ENCODE data around the gene FAM20C.
"Not testable (repeated sequence)": the region's sequence is repeated elsewhere in the genome, so short reads cannot be mapped to it uniquely, and the experiment has no call there.

FAM20C gene

DNA sequence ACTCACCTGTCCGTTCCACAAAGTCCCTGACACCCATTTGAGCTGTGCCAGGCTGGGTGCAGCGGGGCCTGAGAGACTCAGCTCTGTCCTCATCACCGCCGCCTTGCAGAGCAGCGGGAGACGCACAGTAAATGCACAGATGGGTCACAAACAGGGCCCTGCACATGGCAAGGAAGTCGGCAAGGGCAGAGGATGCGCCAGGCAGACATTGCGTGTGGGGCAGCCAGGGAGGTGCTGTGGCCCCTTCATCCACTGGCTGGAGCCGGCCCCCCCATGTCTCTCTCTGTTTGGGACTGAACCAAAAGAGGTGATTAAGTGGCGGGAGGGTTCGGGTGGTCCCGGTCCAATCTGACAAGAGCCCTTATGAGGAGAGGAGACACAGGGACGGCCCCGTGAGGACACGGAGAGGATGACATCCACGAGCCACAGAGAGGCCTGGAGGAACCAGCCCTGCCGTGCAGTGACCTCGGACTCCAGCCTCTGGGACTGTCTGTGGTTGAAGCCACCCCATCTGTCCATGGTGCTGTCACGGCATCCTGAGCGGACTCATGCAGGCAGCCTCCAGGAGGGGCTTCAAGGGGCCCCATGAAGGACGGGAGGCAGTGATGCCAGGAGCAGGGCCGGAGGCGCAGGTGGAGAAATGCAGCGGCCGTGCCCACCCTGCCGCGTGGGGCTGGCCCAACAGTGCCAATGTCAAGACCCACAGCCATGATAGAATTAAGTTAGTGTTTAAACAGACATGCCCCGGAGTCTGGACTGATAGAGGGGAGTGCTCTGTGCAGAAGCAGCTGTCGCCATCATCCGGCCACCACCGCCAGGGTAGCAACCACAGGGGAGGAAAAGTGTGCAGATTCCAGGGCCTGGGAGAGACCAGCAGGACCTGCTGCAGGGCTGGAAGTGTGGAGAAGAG is 69.2 kb downstream of the FAM20C start:
- DNase-seq: no peak

GRCh38 chr7:262251-262572 is 69.8 kb downstream of the FAM20C start:
- DNase-seq: no peak

- not testable (repeated sequence) for DNase-seq
Observed at GRCh38 chr7:262631-263311, 70.4 kb downstream of the FAM20C start.

GRCh38 chr7:263483-264351 is 71.3 kb downstream of the FAM20C start:
- DNase-seq: peak; percentile 13

DNA sequence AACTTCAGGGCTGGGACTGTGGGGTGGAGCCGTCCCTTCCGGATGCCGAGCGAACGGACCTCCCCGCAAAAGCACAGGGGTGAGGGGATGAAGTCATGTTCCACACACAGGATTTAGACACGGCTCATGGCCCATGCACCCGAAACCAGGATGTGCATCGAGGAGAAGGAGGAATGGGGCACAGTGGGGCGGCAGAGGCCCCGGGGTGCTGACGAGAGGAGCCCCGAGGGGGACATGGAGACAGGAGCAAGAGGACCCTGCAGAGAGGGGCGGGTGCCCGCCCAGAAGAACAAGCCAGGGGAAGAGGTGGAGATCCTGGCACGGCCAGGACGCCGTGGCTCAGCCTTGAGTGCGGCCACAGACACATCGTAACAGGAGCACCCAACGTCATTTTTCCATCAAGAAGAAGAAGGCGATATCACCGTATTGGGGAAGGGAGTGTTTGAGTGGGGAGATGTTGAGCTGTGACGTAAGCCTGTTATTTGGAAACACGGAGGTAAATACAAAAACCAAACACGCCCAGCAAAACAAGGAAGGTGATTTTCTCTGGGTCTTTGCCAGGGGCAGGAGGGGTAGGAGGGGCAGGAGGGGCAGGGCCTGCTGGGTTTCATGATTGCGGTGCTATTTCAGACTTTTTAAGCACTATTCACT is 72.3 kb downstream of the FAM20C start:
- peak; percentile 22 for DNase-seq

- DNase-seq: no peak
Observed at GRCh38 chr7:265192-265997, 73.0 kb downstream of the FAM20C start.

DNA sequence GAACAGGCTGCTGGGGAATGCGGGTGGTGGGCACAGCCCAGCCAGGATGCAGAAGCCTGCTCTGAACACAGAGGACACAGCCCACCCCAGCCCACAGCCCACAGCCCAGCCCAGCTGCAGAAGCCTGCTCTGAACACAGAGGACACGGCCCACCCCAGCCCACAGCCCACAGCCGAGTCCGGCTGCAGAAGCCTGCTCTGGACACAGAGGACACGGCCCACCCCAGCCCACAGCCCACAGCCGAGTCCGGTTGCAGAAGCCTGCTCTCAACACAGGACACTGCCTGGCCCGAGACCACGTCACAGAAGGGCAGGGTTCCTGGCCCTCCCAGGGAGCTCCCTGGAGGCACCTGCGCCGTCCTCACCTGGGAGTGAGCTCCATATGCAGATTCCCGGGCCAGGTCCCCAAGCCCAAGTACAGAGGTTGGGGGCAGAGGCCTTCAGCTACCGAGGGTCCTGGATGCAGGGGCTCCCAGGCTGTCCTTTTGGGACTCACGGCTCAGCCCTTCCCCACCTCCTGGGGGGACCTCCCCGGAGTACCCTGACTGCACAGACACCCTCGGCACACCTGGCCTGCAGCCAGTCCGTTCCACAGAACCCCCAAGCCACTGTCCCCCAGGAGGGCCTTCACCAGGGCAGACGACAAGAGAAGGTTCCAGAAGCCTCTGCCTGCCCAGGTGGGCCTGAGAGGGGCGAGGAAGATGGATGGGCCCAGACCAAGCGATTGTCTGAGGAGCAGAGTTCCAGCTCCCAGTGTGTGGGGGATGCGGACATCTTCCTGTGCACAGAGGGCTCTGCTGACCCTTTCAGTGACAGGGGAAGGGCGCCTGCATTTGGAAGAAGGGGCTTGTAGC is 73.9 kb downstream of the FAM20C start:
- peak; percentile 8 for DNase-seq

GRCh38 chr7:266851-267840 is 74.8 kb downstream of the FAM20C start:
- peak; percentile 54 for DNase-seq

- DNase-seq: no peak
Observed at GRCh38 chr7:268991-269390, 76.6 kb downstream of the FAM20C start.

- DNase-seq: no peak
Observed at GRCh38 chr7:269721-270120, 77.3 kb downstream of the FAM20C start.

- no peak for DNase-seq
Observed at GRCh38 chr7:270351-270983, 78.1 kb downstream of the FAM20C start.

GRCh38 chr7:271266-272107 is 79.1 kb downstream of the FAM20C start:
- no peak for DNase-seq

GRCh38 chr7:272108-272615 is 79.8 kb downstream of the FAM20C start:
- DNase-seq: no peak

- no peak for DNase-seq
Observed at GRCh38 chr7:272631-273030, 80.3 kb downstream of the FAM20C start.

- DNase-seq: no peak
Observed at GRCh38 chr7:273327-273726, 81.0 kb downstream of the FAM20C start.

GRCh38 chr7:274266-274665 is 81.9 kb downstream of the FAM20C start:
- no peak for DNase-seq

DNA sequence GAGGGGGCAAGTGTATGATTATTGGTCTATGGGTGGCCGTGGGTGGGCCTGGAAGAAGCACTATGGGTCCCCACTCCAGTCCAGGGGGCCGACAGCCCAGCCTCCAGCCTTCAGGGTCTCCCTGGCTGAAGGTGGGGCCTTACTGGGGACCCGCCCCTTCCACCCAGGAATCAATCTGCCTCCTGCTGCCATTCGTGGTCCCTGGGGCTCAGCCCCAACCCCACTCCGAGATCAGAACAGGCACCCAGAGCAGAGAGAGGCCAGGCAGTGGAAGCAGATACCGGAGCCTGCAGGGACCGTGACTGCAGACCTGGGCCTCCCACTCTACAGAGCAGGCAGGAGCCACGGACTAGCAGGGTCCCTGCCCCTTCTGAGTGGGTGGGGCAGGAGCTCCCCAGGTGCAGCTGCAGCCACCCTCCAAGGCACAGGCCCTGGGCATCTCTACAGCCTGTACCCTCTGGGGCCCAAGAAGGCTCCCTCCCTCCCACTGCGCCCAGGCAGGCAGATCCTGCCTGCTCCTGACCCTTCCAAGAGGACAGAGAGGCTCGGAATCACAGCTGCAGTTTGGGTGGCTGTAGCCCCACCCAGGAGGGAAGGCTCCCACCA is 84.0 kb downstream of the FAM20C start:
- no peak for DNase-seq

- DNase-seq: no peak
Observed at GRCh38 chr7:277228-277627, 84.9 kb downstream of the FAM20C start.

Data from NCI-H146 (cell line).